RWPE2 (cell line): ENCODE measurements around the gene JAK3.

ENCODE experiments used
- ATAC-seq: fragments of 200-7000 bp; cut with Tn5 transposase; 3 replicates; pipeline ENCODE4 v1.9.1; 2021; ENCODE audit warnings: low read depth
- DNase-seq: peaks from one replicate; pipeline ENCODE4 v3.0.0-alpha.2; 2020; ENCODE audit warnings: low spot score
- H3K27ac ChIP-seq: fragments of 450-650 bp; 2 replicates; pipeline ENCODE4 v1.5.1; 2017; ENCODE audit warnings: mild to moderate bottlenecking; ENCODE audit not compliant: poor library complexity, severe bottlenecking
- H3K27me3 ChIP-seq: fragments of 250-450 bp; sonication (Bioruptor Pico); 2 replicates; pipeline ENCODE4 v1.5.1; 2021; ENCODE audit warnings: mild to moderate bottlenecking, moderate library complexity; ENCODE audit not compliant: insufficient read depth, poor library complexity, severe bottlenecking
- H3K36me3 ChIP-seq: fragments of 250-450 bp; sonication (Bioruptor Pico); 2 replicates; pipeline ENCODE4 v1.5.1; 2020; ENCODE audit warnings: low read depth, mild to moderate bottlenecking, moderate library complexity
- H3K4me1 ChIP-seq: fragments of 250-450 bp; sonication (Bioruptor Pico); 2 replicates; pipeline ENCODE4 v1.5.1; 2021; ENCODE audit warnings: mild to moderate bottlenecking, moderate library complexity; ENCODE audit not compliant: insufficient read depth, poor library complexity, severe bottlenecking
- H3K4me3 ChIP-seq: fragments of 250-450 bp; sonication (Bioruptor Pico); 2 replicates; pipeline ENCODE4 v1.5.1; 2021; ENCODE audit warnings: mild to moderate bottlenecking, moderate library complexity; ENCODE audit not compliant: severe bottlenecking
- H3K9me3 ChIP-seq: fragments of 250-450 bp; sonication (Bioruptor Pico); 2 replicates; pipeline ENCODE4 v1.5.1; 2021; ENCODE audit warnings: mild to moderate bottlenecking, moderate library complexity; ENCODE audit not compliant: severe bottlenecking
- TF ChIP-seq, protein P1 (sequence below): fragments of 450-650 bp; IDR thresholded peaks from one replicate; pipeline ENCODE4 v1.5.1; 2017; ENCODE audit warnings: mild to moderate bottlenecking, moderate library complexity; ENCODE audit not compliant: poor library complexity, severe bottlenecking

The JAK3 gene

GRCh38 chr19:17886515-17886914, 38.7 kb upstream of the JAK3 start:
- ATAC-seq (no peak), DNase-seq (no peak)
- no peak overlapping the region for H3K4me3 ChIP-seq
- H3K27me3 ChIP-seq: no peaks in the 10 kb centered on the region
- H3K27ac ChIP-seq: no peak overlapping the region
- no peaks in the 10 kb centered on the region for H3K4me1 ChIP-seq
- no peaks in the 10 kb centered on the region for H3K9me3 ChIP-seq
- TF ChIP-seq, protein P1, sequence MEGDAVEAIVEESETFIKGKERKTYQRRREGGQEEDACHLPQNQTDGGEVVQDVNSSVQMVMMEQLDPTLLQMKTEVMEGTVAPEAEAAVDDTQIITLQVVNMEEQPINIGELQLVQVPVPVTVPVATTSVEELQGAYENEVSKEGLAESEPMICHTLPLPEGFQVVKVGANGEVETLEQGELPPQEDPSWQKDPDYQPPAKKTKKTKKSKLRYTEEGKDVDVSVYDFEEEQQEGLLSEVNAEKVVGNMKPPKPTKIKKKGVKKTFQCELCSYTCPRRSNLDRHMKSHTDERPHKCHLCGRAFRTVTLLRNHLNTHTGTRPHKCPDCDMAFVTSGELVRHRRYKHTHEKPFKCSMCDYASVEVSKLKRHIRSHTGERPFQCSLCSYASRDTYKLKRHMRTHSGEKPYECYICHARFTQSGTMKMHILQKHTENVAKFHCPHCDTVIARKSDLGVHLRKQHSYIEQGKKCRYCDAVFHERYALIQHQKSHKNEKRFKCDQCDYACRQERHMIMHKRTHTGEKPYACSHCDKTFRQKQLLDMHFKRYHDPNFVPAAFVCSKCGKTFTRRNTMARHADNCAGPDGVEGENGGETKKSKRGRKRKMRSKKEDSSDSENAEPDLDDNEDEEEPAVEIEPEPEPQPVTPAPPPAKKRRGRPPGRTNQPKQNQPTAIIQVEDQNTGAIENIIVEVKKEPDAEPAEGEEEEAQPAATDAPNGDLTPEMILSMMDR: no peak
- H3K36me3 ChIP-seq: no peaks in the 10 kb centered on the region

DNA sequence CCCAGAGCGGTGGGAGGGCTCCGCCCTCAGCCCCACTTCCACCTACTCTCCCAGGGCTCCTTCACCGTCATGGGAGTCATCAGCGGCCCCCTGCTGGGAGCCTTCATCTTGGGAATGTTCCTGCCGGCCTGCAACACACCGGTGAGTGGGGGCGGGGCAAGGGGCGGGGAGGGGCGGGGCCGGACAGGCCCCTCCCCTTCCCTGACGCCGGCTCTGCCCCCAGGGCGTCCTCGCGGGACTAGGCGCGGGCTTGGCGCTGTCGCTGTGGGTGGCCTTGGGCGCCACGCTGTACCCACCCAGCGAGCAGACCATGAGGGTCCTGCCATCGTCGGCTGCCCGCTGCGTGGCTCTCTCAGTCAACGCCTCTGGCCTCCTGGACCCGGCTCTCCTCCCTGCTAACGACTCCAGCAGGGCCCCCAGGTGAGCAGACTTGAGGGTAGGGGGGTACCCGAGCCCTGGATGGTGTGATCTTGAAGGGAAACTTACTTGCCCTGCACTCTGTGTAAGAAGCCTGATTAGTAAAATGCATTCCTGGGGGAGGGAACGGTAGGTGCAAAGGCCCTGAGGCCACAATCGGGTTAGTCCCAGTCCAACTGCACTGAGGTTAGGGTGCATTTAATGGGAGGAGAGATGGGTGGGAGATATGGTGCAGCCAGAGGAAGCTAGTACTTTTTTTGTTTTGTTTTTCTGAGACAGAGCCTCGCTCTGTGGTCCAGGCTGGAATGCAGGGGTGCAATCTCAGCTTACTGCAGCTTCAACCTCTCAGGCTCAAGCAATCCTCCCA, 36.0 kb upstream of the JAK3 start:
- H3K27me3 ChIP-seq: no peaks in the 10 kb centered on the region
- TF ChIP-seq, protein P1: no peak
- H3K27ac ChIP-seq: no peak overlapping the region
- ATAC-seq (no peak), DNase-seq (no peak)
- H3K36me3 ChIP-seq: no peaks in the 10 kb centered on the region
- no peaks in the 10 kb centered on the region for H3K9me3 ChIP-seq
- H3K4me3 ChIP-seq: no peak overlapping the region
- H3K4me1 ChIP-seq: no peaks in the 10 kb centered on the region

DNA sequence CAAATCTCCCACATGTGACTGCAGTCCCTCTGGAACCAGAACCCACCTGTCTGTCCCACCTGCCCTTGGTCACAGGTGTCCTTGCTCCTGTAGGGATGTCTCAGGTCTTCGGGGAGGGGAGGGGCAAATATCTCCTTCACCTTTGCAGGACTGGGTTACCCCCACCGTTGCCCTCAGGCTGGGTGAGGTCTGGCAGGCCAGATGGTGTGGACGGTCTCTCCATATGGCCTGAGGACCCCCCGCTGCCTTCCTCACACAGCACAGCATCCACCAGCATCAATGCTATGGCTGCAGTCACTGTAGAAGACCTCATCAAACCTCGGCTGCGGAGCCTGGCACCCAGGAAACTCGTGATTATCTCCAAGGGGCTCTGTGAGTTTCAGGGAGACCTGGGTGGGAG, 33.9 kb upstream of the JAK3 start:
- no peaks in the 10 kb centered on the region for H3K36me3 ChIP-seq
- H3K4me3 ChIP-seq: no peak overlapping the region
- no peak for DNase-seq
- no peaks in the 10 kb centered on the region for H3K9me3 ChIP-seq
- no peaks in the 10 kb centered on the region for H3K4me1 ChIP-seq
- no peak overlapping the region for H3K27ac ChIP-seq
- no peaks in the 10 kb centered on the region for H3K27me3 ChIP-seq
- TF ChIP-seq, protein P1: no peak
- ATAC-seq: no peak

- H3K9me3 ChIP-seq: no peaks in the 10 kb centered on the region
- H3K27ac ChIP-seq: no peak overlapping the region
- no peak for ATAC-seq
- no peak overlapping the region for H3K4me3 ChIP-seq
- TF ChIP-seq, protein P1: no peak
- no peaks in the 10 kb centered on the region for H3K36me3 ChIP-seq
- H3K27me3 ChIP-seq: no peaks in the 10 kb centered on the region
- DNase-seq: no peak
- H3K4me1 ChIP-seq: no peaks in the 10 kb centered on the region
Observed at GRCh38 chr19:17879466-17879865, 31.7 kb upstream of the JAK3 start.

GRCh38 chr19:17877696-17878095, 29.9 kb upstream of the JAK3 start:
- Histone ChIP-seq H3K4me3 (no peak overlapping the region), H3K27me3 (peaks cover 9% of the 10 kb centered on the region), H3K9me3 (no peaks in the 10 kb centered on the region), H3K4me1 (no peaks in the 10 kb centered on the region), H3K36me3 (no peaks in the 10 kb centered on the region), H3K27ac (no peak overlapping the region)
- ATAC-seq (no peak), DNase-seq (no peak)
- TF ChIP-seq, protein P1: no peak
